GM21786 (cell line): ENCODE data around the gene PLEKHM3.
"Not testable (repeated sequence)": the region's sequence is repeated elsewhere in the genome, so short reads cannot be mapped to it uniquely, and the experiment has no call there.

ENCODE experiments used
- ATAC-seq: cut with Tn5 transposase; IDR thresholded peaks from one replicate; pipeline ENCODE4 v1.9.1; 2021; ENCODE audit not compliant: unreplicated experiment

Gene PLEKHM3

DNA sequence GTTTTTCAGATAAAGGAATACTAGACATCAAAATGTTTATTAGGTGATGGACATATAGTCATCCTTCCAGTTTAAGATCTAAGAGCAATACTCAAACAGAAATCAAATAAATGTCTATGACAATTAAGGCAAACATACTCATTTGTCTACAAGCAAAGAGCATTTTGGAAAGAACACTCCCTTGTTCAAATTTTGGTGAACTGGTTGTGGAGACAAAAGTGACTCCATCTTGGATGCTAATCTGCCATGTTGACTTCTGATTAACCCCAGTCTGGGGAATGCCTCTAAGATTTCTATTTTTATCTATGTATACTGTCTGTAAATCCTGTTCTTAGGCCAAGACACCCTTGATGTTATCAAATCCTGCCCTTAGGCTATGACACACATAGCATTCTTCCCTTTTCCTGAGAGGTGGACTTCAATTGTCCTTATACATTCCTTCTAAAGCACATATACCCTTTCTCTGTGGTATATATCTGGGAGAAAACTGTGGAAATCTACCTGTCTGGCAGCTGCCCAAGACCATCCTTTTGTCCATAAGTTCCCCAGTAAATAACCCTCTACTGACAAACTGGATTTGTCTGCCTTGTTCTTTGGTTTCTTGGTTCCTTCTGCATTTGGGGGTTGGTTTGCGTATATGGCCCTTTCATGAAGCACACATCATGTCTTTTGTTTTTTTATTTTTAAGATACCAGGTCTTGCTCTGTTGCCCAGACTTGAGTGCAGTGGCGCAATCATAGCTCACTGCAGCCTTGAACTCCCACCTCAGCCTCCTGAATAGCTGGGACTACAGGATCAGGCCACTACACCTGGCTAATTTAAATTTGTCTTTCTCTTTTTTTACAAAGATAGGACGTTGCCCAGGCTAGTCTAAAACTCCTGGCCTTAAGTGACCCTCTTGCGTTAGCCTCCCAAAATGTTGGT, 12.5 kb upstream of the PLEKHM3 start:
- ATAC-seq, result no peak

DNA sequence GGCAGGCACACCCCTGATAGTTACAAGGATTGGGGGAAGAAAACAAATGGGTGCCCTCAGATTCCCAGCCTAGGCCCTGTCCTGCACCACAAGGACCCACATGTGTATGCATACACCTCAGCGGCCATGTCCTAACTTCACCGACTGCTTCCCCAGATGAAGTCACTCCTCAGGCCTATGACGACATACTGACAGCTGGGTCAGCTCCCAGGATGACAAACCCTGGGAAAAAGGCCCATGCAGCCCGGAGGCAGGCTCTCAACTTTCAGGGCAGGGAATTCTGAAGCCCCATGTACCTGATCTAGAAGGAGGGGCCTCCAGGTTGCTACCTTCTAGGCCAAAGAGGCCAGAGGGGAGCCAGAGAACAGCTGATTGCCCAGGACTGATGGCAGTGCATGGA, 11.0 kb upstream of the PLEKHM3 start:
- no peak for ATAC-seq

GRCh38 chr2:208034503-208035140, 9.3 kb upstream of the PLEKHM3 start:
- no peak for ATAC-seq

GRCh38 chr2:208033701-208034502, 8.6 kb upstream of the PLEKHM3 start:
- ATAC-seq, result peak; percentile 83

- ATAC-seq, result no peak
Measured at GRCh38 chr2:208031608-208032019, 6.3 kb upstream of the PLEKHM3 start.

GRCh38 chr2:208025814-208026184, 472 bp upstream of the PLEKHM3 start:
- ATAC-seq, result no peak

DNA sequence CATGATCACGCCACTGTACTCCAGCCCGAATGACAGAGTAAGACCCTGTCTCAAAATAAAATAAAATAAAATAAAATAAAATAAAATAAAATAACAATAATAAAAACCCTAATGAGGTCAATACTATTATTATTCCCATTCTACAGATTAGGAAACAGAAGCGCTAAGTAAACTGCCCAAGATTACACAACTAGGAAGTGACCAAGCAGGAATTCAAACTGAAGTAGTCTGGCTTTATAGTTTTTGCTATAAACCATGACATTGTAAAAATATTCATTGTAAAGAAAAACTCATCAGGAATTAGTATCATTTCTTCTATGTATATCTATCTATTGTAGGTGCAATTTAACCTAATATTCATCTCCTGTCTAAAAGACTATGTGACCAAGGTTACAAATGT, 1.2 kb downstream of the PLEKHM3 start:
- ATAC-seq, result no peak

GRCh38 chr2:208020253-208020652, 5.1 kb downstream of the PLEKHM3 start:
- ATAC-seq, result no peak

DNA sequence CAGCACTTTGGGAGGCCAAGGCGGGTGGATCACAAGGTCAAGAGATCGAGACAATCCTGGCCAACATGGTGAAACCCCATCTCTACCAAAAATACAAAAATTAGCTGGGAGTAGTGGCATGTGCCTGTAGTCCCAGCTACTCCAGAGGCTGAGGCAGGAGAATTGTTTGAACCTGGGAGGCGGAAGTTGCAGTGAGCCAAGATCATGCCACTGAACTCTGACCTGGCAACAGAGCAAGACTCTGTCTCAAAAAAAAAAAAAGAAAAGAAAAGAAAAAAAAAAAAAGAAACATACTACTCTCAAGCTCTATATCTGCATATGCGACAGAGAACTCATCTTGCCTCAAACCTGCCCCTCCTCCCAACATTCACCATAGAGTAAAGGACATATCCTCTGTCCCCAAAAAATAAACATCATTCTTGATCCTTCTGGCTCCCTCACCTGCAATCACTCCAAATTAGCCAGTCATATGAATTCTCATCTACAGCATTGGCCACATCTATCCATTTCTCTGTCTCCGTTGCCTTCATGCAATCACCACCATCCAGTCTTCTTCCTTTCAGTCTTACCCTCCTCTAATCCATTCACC, 7.1 kb downstream of the PLEKHM3 start:
- not testable (repeated sequence) for ATAC-seq

DNA sequence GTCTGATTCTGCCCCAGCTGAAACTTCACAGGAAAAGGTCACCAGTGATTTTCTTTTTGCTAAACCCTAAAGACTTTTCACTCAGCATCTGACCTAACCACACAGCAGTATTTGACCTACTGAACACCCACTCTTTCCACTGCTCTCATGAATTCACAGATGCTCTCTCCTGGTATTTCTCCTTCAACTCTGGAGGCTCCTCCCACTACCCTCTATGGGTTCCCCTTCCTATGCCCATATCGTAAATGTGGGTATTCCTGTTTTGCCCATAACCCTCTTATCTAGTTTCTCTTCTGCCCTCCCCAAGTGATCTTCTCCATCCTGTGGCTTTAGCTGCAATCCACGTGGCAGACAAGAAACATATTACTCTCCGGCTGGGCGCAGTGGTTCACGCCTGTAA, 7.6 kb downstream of the PLEKHM3 start:
- no peak for ATAC-seq

GRCh38 chr2:208015475-208015874, 9.9 kb downstream of the PLEKHM3 start:
- ATAC-seq, result no peak

DNA sequence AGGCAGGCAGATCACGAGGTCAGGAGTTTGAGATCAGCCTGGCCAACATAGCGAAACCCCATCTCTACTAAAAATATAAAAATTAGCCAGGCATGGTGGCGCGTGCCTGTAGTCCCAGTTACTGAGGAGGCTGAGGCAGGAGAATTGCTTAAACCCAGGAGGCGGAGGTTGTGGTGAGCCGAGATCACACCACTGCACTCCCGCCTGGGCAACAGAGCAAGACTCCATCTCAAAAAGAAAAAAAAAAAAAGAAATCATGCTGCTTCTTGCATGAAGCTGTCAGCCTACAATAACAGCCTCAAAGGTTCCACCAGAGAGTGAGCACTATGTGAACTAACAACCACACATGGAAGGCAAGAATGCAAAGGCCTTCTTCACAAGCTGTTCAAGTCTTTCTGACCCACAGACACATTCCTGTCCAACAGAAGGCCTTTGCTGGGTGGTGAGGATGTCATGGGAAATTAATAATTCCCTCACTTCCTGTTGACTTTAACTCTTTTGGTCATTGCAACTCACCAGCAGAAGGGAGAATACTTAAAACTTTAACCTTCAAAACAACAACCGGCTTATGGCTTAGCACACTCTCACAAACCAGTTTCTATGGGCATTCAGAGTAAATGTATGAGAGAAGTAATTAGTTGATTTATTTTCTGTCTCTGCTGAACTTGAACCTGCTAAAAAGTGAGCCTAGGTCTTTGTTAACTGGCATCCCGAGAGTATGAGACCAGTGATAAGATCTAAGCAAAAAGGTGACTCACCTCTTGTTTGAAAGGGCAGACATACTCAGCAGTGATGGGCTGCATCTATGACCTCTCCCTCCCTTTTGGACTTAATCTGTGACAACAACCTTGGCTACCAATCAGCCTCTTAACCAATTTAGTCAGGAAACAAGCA, 11.8 kb downstream of the PLEKHM3 start:
- no peak for ATAC-seq

- no peak for ATAC-seq
Measured at GRCh38 chr2:208012449-208012848, 12.9 kb downstream of the PLEKHM3 start.

GRCh38 chr2:208010506-208010905, 14.8 kb downstream of the PLEKHM3 start:
- no peak for ATAC-seq

- ATAC-seq, result no peak
Measured at GRCh38 chr2:208006833-208007232, 18.5 kb downstream of the PLEKHM3 start.

DNA sequence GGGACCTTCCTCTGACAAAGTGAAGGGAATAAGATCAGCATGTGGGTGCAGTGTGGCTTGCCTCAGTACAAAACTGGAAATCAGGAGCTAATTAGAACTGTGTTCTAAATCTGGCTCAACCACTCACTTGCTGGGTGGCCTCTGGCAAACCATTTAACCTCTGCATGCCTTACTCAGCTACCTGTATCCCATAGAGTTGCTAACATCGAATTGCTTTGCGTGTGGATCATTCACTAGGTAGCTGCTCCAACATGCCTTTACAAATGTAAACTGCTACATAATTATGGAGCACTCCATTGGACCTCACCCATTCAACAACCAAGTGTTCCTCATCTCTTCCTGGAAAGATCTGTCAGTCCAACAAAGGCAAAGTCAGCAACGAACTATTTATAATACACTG, 19.0 kb downstream of the PLEKHM3 start:
- no peak for ATAC-seq

- ATAC-seq, result no peak
Measured at GRCh38 chr2:208001924-208002323, 23.4 kb downstream of the PLEKHM3 start.

- ATAC-seq, result no peak
Measured at GRCh38 chr2:208000701-208001395, 24.5 kb downstream of the PLEKHM3 start.

- ATAC-seq, result no peak
Measured at GRCh38 chr2:207996848-207997247, 28.5 kb downstream of the PLEKHM3 start.

DNA sequence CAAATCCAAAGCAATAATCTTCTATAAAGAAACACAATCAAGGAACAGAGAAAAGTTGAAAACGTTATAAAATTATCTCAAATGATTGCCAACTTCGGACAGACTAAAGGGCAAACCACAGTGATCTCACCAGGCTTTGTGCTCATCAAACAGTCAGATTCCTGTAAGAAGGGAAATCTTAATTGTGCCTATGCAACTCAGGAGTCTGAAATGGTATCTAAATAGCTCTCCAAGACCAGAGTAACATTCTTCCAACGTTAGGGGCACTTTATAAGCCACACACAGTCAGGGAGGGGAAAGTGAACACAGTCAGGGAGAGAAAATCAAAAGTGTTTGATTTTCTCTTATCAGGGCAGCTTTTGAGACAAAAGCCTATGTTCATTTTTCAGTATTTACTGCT, 29.4 kb downstream of the PLEKHM3 start:
- no peak for ATAC-seq
